HK-2 (cell line): ENCODE data around the gene KIFC3.
"Not testable (repeated sequence)": the region's sequence is repeated elsewhere in the genome, so short reads cannot be mapped to it uniquely, and the experiment has no call there.

Source experiments
- DNase-seq: peaks from one replicate; pipeline ENCODE4 v3.0.0-alpha.2; 2018; ENCODE audit not compliant: unreplicated experiment

Gene KIFC3

GRCh38 chr16:57739756-57740422, 62.4 kb downstream of the KIFC3 start:
- DNase-seq = no peak

GRCh38 chr16:57738844-57739243, 63.4 kb downstream of the KIFC3 start:
- DNase-seq = no peak

- peak; percentile 76 for DNase-seq
These were observed 65.6 kb downstream of the KIFC3 start for GRCh38 chr16:57736419-57737351.

DNA sequence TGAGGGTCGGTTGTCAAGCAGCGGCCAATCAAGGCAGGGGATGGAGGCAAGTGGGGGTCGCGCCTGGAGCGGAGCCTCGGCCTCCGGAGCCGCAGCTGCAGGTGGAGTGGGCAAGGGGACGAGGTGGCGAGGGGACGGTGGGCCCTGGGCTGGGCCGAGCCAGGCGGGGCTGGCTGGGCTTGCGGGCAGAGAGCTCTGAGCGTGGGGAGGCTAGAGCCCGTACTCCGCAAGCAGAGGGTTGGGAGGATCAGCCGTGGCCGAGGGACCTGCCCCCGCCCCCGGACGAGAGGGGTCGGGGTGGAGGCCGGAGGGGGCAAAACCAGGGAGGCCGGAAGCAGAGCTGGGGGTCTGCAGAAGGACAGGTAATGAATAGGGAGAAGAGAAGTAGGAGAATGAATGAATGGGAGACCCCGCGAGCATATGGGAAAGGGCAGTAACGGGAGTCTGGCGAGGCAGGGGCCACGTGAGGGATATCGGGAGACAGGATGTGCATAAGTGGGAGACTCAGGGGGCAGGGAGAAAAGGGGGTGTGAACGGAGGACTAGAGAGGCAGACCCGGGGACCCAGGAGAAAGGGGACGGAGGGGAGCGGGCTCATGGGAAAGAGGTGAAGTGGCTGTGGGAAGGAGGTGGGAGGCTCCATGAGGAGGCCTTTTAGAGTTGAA, 66.4 kb downstream of the KIFC3 start, which contains the start of gene KATNB1:
KATNB1 (plus strand) TSS at position 16 of the 664 bp plus-strand sequence. CDS start 1,474 bp downstream, outside the sequence.
- no peak for DNase-seq

GRCh38 chr16:57734925-57735754, 67.2 kb downstream of the KIFC3 start:
- DNase-seq = peak; percentile 99

- no peak for DNase-seq
These were observed 67.9 kb downstream of the KIFC3 start for GRCh38 chr16:57734308-57734924.

GRCh38 chr16:57732714-57733113, 69.6 kb downstream of the KIFC3 start:
- DNase-seq = no peak

DNA sequence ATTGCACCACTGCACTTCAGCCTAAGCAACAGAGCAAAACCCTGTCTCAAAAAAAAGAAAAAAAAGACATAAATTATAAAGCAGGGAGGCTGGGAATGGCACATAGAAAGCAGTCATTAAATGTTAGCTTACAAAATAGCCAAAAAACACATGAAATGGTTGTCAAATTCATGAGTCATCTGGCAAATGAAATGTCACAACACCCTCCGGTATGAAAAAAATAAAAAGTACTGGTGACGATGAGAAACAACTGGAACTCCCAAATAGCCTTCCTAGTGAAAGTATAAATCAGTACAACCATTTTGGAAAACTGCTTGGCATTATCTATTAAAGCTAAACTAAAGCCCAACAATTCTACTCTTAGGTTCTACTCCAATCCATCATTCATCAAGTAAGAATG, 70.3 kb downstream of the KIFC3 start:
- no peak for DNase-seq

DNA sequence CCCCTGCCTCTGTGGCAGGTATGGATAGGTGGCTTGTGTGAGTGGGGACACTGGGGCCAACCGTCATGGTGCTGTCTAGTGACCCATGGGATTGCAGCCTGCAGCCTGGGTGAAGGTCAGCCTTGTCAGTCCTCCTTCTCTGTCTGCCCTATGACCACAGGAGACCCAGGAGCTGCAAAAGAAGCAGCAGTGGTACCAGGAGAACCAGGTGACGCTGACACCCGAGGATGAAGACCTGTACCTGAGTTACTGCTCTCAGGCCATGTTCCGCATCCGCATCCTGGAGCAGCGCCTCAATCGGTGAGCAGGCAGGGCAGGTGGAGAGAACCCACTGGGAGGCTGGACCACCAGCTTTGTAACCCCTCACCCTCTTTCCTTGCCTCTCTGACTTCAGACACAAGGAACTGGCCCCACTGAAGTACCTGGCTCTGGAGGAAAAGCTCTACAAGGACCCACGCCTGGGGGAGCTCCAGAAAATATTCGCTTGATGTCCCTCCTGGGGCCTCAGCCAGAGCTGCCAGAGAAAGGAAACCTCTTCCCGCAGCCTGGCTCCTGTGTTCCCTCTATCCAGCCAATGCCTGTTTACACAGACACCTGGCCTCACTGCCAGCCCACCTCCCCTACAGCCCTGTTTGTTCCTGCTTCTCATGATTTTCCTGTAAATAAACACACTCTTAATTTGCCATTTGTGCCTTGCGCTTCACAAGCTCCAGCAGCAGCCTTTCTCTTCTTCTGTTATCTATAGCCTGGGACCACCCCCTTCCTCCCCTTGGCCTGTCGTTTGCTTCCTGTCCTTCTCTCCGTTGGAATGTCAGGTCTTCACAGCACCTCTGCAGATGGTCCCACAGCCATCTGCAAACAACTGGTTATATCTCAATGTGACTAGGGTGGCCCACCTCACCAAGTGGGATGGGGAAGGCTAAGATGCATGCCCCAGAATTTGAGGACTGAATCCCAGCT, 71.2 kb downstream of the KIFC3 start:
- DNase-seq = no peak

DNA sequence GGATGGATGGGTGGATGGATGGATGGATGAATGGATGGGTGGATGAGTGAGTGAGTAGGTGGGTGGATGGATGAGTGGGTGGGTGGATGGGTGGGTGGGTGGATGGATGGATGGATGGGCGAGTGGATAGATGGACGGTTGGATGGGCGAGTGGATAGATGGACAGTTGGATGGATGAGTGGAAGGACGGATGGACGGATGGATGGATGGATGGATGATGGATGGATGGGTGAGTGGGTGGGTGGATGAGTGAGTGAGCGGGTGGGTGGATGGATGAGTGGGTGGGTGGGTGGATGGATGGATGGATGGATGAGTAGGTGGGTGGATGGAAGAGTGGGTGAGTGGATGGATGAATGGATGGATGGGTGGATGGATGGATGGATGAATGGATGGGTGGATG, 72.4 kb downstream of the KIFC3 start:
- DNase-seq = not testable (repeated sequence)

DNA sequence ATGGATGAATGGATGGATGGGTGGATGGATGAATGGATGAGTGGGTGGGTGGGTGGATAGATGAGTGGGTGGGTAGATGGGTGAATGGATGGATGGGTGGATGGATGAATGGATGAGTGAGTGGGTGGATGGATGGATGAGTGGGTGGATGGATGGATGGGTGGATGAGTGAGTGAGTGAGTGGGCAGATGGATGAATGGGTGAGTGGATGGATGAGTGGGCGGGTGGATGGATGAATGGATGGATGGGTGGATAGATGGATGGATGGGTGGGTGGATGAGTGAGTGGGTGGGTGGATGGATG, 73.2 kb downstream of the KIFC3 start:
- DNase-seq = no peak

- no peak for DNase-seq
These were observed 73.7 kb downstream of the KIFC3 start for GRCh38 chr16:57728336-57729181.

DNA sequence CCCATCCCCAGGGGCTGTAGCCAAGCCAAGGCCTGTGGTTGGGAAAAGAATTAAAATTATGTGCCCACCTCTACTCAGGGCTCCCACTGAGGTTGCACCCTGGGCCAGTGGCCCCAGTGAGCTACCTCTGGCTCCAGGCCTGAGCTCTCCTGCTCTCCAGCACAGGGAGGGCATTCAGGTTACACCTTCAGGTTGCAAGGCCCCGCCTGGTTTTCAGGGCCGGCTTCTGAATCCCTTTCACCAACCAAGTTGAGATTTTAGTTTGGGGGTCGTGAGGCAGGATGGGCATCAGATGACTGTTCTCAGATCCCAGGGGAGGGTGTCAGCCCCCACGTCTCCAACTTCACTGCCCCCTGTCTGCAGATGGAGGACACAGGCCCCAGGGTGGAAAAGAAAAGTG, 74.7 kb downstream of the KIFC3 start:
- no peak for DNase-seq

DNA sequence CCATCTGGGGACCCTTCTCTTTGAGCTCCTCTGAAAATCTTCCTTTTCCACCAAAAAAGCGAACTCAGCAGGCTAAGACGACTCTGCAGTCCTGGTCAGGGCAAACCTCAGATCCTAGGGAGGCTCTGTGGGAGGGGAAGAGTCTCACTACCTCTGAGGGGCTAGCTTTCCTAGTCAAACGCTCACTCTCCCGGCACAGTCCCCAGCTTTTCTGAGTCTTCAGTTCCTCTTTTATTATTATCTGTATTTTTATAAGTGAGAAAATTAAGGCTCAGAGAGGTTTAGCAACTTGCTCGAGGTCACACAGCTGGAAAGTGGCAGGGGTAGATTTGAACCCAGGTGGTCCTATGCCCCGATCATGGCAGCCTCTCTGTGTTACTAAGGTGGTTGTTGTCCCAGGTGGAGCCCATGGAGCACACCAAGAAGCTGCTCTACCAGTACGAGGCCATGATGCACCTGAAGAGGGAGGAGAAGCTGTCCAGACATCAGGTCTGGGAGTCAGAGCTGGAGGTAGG, 75.8 kb downstream of the KIFC3 start:
- DNase-seq = no peak

GRCh38 chr16:57725976-57726375, 76.3 kb downstream of the KIFC3 start:
- DNase-seq = no peak

GRCh38 chr16:57725554-57725953, 76.7 kb downstream of the KIFC3 start:
- no peak for DNase-seq

GRCh38 chr16:57725151-57725550, 77.1 kb downstream of the KIFC3 start:
- DNase-seq = no peak

DNA sequence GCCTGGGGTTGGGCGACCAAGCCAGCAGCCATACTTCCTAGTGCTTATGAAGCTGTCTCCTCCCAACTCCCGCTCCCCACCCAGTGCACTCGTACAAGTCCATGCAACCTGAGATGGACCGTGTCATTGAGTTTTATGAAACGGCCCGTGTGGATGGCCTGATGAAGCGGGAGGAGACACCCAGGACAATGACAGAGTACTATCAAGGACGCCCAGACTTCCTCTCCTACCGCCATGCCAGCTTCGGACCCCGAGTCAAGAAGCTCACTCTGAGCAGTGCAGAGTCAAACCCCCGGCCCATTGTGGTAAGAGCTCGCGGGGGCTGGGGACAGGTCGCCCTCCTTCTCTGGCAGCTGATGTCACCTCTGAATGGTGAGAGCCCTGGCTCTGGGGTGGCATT, 77.8 kb downstream of the KIFC3 start:
- DNase-seq = no peak

GRCh38 chr16:57723170-57723569, 79.1 kb downstream of the KIFC3 start:
- DNase-seq = no peak
